GM19455 (cell line): ENCODE data around the gene PCDH10.
"Not testable (repeated sequence)": the region's sequence is repeated elsewhere in the genome, so short reads cannot be mapped to it uniquely, and the experiment has no call there.

ENCODE experiments used
- ATAC-seq: cut with Tn5 transposase; IDR thresholded peaks from one replicate; pipeline ENCODE4 v1.9.1; 2021; ENCODE audit not compliant: unreplicated experiment

PCDH10 gene

DNA sequence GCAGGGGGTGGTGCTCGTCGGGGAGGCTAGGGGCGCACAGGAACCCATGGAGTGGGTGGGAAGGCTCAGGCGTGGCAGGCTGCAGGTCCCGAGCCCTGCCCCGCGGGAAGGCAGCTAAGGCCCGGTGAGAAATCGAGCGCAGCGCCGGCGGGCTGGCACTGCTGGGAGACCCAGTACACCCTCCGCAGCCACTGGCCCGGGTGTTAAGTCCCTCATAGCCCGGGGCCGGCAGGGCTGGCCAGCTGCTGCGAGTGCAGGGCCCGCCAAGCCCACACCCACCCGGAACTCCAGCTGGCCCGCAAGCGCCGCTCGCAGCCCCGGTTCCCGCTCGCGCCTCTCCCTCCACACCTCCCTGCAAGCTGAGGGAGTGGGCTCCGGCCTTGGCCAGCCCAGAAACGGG is 91.4 kb downstream of the PCDH10 start:
- not testable (repeated sequence) for ATAC-seq
